WERI-Rb-1 (cell line): ENCODE measurements around the gene SIGLEC1.

ENCODE experiments used
- DNase-seq: peaks from one replicate; pipeline ENCODE4 v3.0.0-alpha.2; 2020
- H3K27ac ChIP-seq: fragments of 250-450 bp; sonication (Bioruptor Pico); 2 replicates; pipeline ENCODE4 v1.5.1; 2020; ENCODE audit warnings: mild to moderate bottlenecking, moderate library complexity
- H3K27me3 ChIP-seq: fragments of 250-450 bp; sonication (Bioruptor Pico); 2 replicates; pipeline ENCODE4 v1.5.1; 2021; ENCODE audit warnings: mild to moderate bottlenecking, low read depth, moderate library complexity; ENCODE audit not compliant: insufficient read depth, severe bottlenecking
- H3K36me3 ChIP-seq: fragments of 250-450 bp; sonication (Bioruptor Pico); 2 replicates; pipeline ENCODE4 v1.5.1; 2020; ENCODE audit warnings: mild to moderate bottlenecking, moderate library complexity
- H3K4me3 ChIP-seq: 2 replicates; pipeline ENCODE4 v1.5.1; 2011; ENCODE audit warnings: low read depth, mild to moderate bottlenecking, control low read depth, low read length
- H3K9me3 ChIP-seq: fragments of 250-450 bp; sonication (Bioruptor Pico); 2 replicates; pipeline ENCODE4 v1.5.1; 2021; ENCODE audit warnings: mild to moderate bottlenecking, moderate library complexity; ENCODE audit not compliant: severe bottlenecking
- TF ChIP-seq, protein P1 (sequence below): IDR thresholded peaks from 2 replicates; pipeline ENCODE4 v1.5.1; 2011; ENCODE audit warnings: low read depth, mild to moderate bottlenecking, control low read depth, inconsistent platforms, low read length

Gene SIGLEC1

GRCh38 chr20:3692706-3693294 lies 19.6 kb downstream of the SIGLEC1 start:
- TF ChIP-seq, protein P1, sequence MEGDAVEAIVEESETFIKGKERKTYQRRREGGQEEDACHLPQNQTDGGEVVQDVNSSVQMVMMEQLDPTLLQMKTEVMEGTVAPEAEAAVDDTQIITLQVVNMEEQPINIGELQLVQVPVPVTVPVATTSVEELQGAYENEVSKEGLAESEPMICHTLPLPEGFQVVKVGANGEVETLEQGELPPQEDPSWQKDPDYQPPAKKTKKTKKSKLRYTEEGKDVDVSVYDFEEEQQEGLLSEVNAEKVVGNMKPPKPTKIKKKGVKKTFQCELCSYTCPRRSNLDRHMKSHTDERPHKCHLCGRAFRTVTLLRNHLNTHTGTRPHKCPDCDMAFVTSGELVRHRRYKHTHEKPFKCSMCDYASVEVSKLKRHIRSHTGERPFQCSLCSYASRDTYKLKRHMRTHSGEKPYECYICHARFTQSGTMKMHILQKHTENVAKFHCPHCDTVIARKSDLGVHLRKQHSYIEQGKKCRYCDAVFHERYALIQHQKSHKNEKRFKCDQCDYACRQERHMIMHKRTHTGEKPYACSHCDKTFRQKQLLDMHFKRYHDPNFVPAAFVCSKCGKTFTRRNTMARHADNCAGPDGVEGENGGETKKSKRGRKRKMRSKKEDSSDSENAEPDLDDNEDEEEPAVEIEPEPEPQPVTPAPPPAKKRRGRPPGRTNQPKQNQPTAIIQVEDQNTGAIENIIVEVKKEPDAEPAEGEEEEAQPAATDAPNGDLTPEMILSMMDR = no peak
- Histone ChIP-seq H3K27me3 (no peaks in the 10 kb centered on the region), H3K4me3 (no peak overlapping the region), H3K36me3 (no peaks in the 10 kb centered on the region), H3K9me3 (peaks cover 5% of the 10 kb centered on the region), H3K27ac (no peak overlapping the region)
- DNase-seq = no peak

GRCh38 chr20:3691897-3692296 lies 20.5 kb downstream of the SIGLEC1 start:
- Histone ChIP-seq H3K36me3 (no peaks in the 10 kb centered on the region), H3K4me3 (no peak overlapping the region), H3K27me3 (no peaks in the 10 kb centered on the region), H3K27ac (no peak overlapping the region), H3K9me3 (peaks cover 5% of the 10 kb centered on the region)
- no peak for DNase-seq
- TF ChIP-seq, protein P1 = no peak

- Histone ChIP-seq H3K9me3 (peaks cover 2% of the 10 kb centered on the region), H3K27me3 (no peaks in the 10 kb centered on the region), H3K36me3 (no peaks in the 10 kb centered on the region), H3K27ac (no peak overlapping the region), H3K4me3 (no peak overlapping the region)
- no peak for DNase-seq
- TF ChIP-seq, protein P1 = no peak
Observed at GRCh38 chr20:3691306-3691705, 21.1 kb downstream of the SIGLEC1 start.

DNA sequence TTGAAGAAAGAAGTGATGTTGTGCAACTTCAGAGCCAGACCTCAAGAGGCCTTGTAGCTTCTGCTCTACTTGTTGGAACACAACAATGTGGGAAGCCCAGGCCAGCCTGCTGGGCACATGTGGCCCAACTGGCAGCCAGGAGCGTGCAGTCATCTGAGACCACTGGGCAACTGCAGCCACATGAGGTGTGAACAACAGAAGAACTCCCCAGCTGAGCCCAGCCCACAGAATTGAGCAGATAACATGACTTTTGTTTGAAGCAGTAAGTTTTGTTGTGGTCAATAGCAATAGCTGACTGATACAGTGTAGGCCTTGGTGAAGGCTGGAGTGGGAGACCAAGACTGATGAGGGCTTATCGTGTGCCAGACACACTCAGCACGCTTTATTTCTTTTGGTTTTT lies 22.0 kb downstream of the SIGLEC1 start:
- Histone ChIP-seq H3K9me3 (no peaks in the 10 kb centered on the region), H3K27ac (no peak overlapping the region), H3K4me3 (no peak overlapping the region), H3K36me3 (no peaks in the 10 kb centered on the region), H3K27me3 (no peaks in the 10 kb centered on the region)
- TF ChIP-seq, protein P1 = no peak
- no peak for DNase-seq

DNA sequence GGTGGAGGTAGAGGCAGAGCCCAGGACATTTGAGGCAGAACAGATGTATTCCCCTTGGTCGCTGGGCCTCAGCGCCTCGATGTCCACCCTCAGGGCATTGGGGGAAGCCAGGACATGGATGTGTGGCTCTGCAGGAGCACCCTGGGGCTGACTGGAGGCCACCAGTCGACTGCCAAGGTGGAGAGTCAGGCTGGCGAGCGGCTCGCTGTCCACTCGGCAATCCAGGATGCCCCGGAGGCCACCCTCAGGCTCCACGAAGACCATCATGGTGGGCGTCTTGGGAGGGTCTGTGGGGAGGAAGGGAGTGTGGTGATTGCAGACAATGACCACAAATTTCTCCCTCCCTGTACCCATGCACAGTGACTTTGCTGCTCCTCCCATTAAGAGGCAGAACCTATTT lies 22.4 kb downstream of the SIGLEC1 start:
- DNase-seq = no peak
- TF ChIP-seq, protein P1 = no peak
- Histone ChIP-seq H3K4me3 (no peak overlapping the region), H3K36me3 (no peaks in the 10 kb centered on the region), H3K27ac (no peak overlapping the region), H3K27me3 (no peaks in the 10 kb centered on the region), H3K9me3 (no peaks in the 10 kb centered on the region)

GRCh38 chr20:3687655-3688054 lies 24.7 kb downstream of the SIGLEC1 start:
- Histone ChIP-seq H3K27ac (no peak overlapping the region), H3K4me3 (no peak overlapping the region), H3K27me3 (no peaks in the 10 kb centered on the region), H3K36me3 (no peaks in the 10 kb centered on the region), H3K9me3 (no peaks in the 10 kb centered on the region)
- TF ChIP-seq, protein P1 = no peak
- no peak for DNase-seq
